HUES64 (cell line): ENCODE results near the gene ABRAXAS1.

Source experiments
- H3K27ac ChIP-seq: 2 replicates; pipeline ENCODE4 v1.7.0; 2013; ENCODE audit warnings: low read depth, low read length, inconsistent platforms
- H3K27me3 ChIP-seq: 2 replicates; pipeline ENCODE4 v1.6.1; 2013; ENCODE audit warnings: mild to moderate bottlenecking, low read length; ENCODE audit not compliant: insufficient read depth
- H3K36me3 ChIP-seq: 2 replicates; pipeline ENCODE4 v1.6.1; 2013; ENCODE audit warnings: mild to moderate bottlenecking, low read length; ENCODE audit not compliant: insufficient read depth
- H3K4me1 ChIP-seq: 2 replicates; pipeline ENCODE4 v1.6.1; 2013; ENCODE audit warnings: mild to moderate bottlenecking, low read length, moderate library complexity; ENCODE audit not compliant: insufficient read depth
- H3K4me3 ChIP-seq: 2 replicates; pipeline ENCODE4 v1.5.1; 2013; ENCODE audit warnings: mild to moderate bottlenecking, low read length, moderate library complexity
- H3K9ac ChIP-seq: 2 replicates; pipeline ENCODE4 v1.6.1; 2013; ENCODE audit warnings: mild to moderate bottlenecking, low read depth, low read length
- H3K9me3 ChIP-seq: 2 replicates; pipeline ENCODE4 v1.6.1; 2013; ENCODE audit warnings: low read depth, low read length; ENCODE audit not compliant: insufficient read depth
- WGBS: fragments of 150-250, 120-280 bp; methylation state at CpG from one replicate; pipeline ENCODE4 v1.1.7; 2013; ENCODE audit warnings: missing lambda C conversion rate; 5-methylcytosine and 5-hydroxymethylcytosine counted together

Gene ABRAXAS1

GRCh38 chr4:83440899-83441298 lies 44.0 kb downstream of the ABRAXAS1 start:
- no peaks in the 10 kb centered on the region for H3K27me3 ChIP-seq
- H3K4me3 ChIP-seq: no peak overlapping the region
- WGBS: 96% methylated on average over 3 of the region's 3 CpGs
- no peaks in the 10 kb centered on the region for H3K9me3 ChIP-seq
- H3K9ac ChIP-seq: no peak overlapping the region
- H3K36me3 ChIP-seq: peaks cover 27% of the 10 kb centered on the region; the same call in 1 of the 2 replicates
- H3K27ac ChIP-seq: no peak overlapping the region
- no peaks in the 10 kb centered on the region for H3K4me1 ChIP-seq

GRCh38 chr4:83440148-83440814 lies 44.6 kb downstream of the ABRAXAS1 start:
- Histone ChIP-seq H3K9me3 (no peaks in the 10 kb centered on the region), H3K4me1 (no peaks in the 10 kb centered on the region), H3K27me3 (no peaks in the 10 kb centered on the region), H3K9ac (no peak overlapping the region), H3K36me3 (peaks cover 27% of the 10 kb centered on the region; the same call in 1 of the 2 replicates), H3K4me3 (no peak overlapping the region), H3K27ac (no peak overlapping the region)
- 95% methylated on average over 1 of the region's 1 CpG for WGBS

GRCh38 chr4:83438719-83439118 lies 46.2 kb downstream of the ABRAXAS1 start:
- no peak overlapping the region for H3K27ac ChIP-seq
- no peaks in the 10 kb centered on the region for H3K9me3 ChIP-seq
- H3K9ac ChIP-seq: no peak overlapping the region
- H3K4me1 ChIP-seq: no peaks in the 10 kb centered on the region
- H3K4me3 ChIP-seq: no peak overlapping the region
- H3K27me3 ChIP-seq: no peaks in the 10 kb centered on the region
- peaks cover 27% of the 10 kb centered on the region; the same call in 1 of the 2 replicates for H3K36me3 ChIP-seq

- Histone ChIP-seq H3K36me3 (peaks cover 19% of the 10 kb centered on the region; the same call in 1 of the 2 replicates), H3K9ac (no peak overlapping the region), H3K27ac (no peak overlapping the region), H3K27me3 (no peaks in the 10 kb centered on the region), H3K9me3 (no peaks in the 10 kb centered on the region), H3K4me3 (no peak overlapping the region), H3K4me1 (no peaks in the 10 kb centered on the region)
- 97% methylated on average over 4 of the region's 4 CpGs for WGBS
These were observed 48.2 kb downstream of the ABRAXAS1 start for GRCh38 chr4:83436680-83437079.

GRCh38 chr4:83431200-83431599 lies 53.7 kb downstream of the ABRAXAS1 start:
- H3K4me1 ChIP-seq: no peaks in the 10 kb centered on the region
- no peaks in the 10 kb centered on the region for H3K9me3 ChIP-seq
- no peaks in the 10 kb centered on the region for H3K27me3 ChIP-seq
- no peak overlapping the region for H3K4me3 ChIP-seq
- peaks cover under 1% of the 10 kb centered on the region; the same call in 1 of the 2 replicates for H3K36me3 ChIP-seq
- no peak overlapping the region for H3K9ac ChIP-seq
- no peak overlapping the region for H3K27ac ChIP-seq
- 100% methylated on average over 1 of the region's 1 CpG for WGBS

- Histone ChIP-seq H3K9me3 (no peaks in the 10 kb centered on the region), H3K27ac (no peak overlapping the region), H3K4me3 (no peak overlapping the region), H3K4me1 (no peaks in the 10 kb centered on the region), H3K36me3 (peaks cover 5% of the 10 kb centered on the region; the same call in 1 of the 2 replicates), H3K9ac (no peak overlapping the region), H3K27me3 (no peaks in the 10 kb centered on the region)
These were observed 66.7 kb downstream of the ABRAXAS1 start for GRCh38 chr4:83418211-83418610.

- H3K4me1 ChIP-seq: no peaks in the 10 kb centered on the region
- no peak overlapping the region for H3K4me3 ChIP-seq
- no peak overlapping the region for H3K27ac ChIP-seq
- WGBS: 97% methylated on average over 4 of the region's 4 CpGs
- no peaks in the 10 kb centered on the region for H3K27me3 ChIP-seq
- H3K9ac ChIP-seq: no peak overlapping the region
- H3K9me3 ChIP-seq: no peaks in the 10 kb centered on the region
- peaks cover 4% of the 10 kb centered on the region; the same call in 1 of the 2 replicates for H3K36me3 ChIP-seq
These were observed 67.3 kb downstream of the ABRAXAS1 start for GRCh38 chr4:83417566-83417965.

GRCh38 chr4:83413676-83414075 lies 71.2 kb downstream of the ABRAXAS1 start:
- WGBS: 100% methylated on average over 2 of the region's 2 CpGs
- no peak overlapping the region for H3K27ac ChIP-seq
- no peak overlapping the region for H3K4me3 ChIP-seq
- peaks cover 4% of the 10 kb centered on the region; the same call in 1 of the 2 replicates for H3K36me3 ChIP-seq
- H3K27me3 ChIP-seq: no peaks in the 10 kb centered on the region
- H3K9ac ChIP-seq: no peak overlapping the region
- H3K9me3 ChIP-seq: no peaks in the 10 kb centered on the region
- no peaks in the 10 kb centered on the region for H3K4me1 ChIP-seq
